ENCODE data around the gene KRT38.

KRT38 gene

DNA sequence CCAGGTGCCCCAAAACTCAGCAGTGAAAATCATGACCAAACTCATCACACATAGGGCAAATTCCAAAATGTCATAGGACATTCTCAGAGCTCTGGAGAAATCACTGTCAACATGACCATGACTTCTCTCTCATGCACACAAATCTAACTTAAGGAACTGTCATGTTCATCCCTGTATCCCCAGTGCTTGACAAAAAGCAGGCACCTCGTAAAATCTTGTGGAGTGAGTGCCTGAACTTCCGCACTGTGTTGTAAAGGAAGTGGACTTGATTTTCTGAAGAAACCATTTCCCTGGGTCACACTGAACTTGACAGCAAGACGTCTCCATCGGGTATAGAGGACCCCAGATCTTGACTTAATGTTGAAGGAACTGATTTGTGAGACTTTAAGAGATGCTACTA is 19.2 kb downstream of the KRT38 start:
- no peak for DNase-seq (ENCODE audit: low spot score)

DNA sequence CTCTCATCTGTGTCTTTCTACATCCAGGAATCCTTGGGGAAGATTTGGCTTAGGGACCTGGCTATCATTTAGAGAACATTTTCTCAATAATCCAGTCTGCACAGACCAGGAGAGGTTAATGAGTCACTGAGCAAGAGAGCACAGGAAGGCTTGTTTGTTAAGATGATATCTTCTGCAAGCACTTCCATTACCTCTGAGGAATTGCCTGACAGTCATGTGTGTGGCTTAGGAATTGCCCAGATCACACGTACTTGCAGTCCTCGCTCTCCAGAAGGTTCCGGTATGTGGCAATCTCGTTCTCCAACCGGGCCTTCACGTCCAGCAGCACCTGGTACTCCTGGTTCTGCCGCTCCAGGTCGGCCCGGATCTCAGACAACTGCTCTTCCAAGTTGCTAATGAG is 19.7 kb downstream of the KRT38 start:
- no peak for DNase-seq (ENCODE audit: low spot score)

DNA sequence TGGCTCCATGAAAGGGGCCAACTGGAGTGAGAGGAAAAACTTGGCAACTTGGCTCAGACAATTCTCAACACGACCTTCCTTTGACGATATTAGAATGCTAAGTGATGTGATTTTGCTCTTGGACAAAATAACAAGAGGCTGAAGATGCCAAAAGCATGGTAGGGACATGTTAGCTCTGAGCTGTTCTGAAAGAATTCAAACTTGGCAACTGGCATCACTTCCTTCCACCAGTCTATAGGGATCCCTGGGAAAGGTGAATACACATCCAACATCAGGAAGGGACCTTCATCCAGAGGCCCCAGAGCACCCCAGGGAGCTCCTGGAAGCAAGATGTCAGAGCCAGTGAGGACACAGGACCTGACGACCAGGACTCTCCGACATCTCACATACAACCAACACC is 20.6 kb downstream of the KRT38 start:
- no peak for DNase-seq (ENCODE audit: low spot score)

DNA sequence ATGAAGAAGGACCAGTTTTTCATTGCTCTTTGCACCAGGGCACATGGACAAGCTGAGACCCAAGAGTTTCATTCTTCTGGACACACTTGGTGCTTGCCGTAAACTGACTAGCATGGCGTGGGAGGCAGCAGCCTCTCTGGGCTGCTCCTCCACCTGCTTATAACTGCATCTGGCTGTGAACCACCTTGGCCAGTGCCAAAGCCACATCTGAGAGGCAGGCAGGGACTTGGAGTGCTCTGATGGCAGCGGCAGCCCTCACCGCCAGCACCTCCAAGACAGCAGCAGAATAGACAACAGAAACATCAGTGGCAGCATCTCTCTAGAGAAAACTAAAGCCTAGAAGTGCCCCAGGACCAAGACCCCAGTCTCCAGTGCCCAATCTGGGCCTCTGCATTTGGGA is 21.1 kb downstream of the KRT38 start:
- DNase-seq (ENCODE audit: low spot score): no peak

DNA sequence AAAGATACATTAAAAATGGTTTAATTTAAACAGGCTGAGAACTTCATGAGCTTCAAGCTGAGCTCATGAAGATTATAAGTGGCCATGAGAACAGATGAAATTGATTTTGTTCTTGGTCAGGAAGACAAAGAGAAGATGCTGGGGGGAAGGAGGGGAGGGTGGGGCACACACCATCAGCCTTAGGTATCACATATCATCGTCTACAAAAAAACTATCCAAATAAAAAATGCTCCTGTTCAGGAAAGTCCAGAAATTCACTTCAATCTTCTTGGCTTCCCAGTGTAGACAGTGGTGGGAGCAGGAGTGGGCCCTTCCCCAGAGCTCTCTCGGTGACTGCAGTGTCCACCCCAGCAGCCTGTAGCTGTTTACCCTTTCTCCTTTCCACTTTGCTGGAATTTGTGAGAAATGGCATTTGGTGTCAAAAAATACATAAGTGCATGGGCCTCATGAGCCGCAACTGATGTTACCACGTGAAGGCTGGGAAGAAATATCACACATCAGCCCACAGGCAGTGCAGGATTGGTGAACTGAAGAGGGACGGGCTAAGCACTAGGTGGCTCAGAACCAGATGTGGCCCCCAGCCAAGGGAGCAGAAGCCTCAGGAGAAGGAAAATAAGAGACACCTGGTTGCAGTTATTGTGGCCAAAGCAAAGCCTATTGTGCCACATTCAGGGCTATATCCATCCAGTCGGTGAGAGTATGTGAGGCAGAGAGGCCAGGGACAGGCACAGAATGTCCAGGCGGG is 22.5 kb downstream of the KRT38 start:
- DNase-seq (ENCODE audit: low spot score): no peak

DNA sequence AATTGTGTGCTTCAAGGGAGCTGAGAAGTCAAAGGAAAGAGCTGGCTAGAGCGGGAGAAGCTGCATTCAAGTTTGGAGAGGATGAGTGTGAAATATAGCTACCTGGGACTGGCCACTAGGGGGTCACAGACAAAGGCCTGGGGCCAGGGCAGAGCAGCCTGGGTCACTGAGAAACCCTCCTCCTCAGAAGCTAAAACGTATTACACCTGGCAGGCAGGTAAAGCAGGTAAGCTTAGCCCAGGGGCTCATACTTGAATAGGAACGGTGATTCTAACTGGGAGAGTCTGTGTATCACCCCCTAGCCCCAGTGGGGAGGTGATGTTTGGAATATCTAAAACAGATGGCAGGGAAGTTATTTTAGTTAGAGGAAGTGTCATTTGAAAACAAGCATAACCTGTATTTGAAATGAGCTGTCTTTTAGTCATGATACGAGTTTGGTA is 23.2 kb downstream of the KRT38 start:
- DNase-seq (ENCODE audit: low spot score): no peak

DNA sequence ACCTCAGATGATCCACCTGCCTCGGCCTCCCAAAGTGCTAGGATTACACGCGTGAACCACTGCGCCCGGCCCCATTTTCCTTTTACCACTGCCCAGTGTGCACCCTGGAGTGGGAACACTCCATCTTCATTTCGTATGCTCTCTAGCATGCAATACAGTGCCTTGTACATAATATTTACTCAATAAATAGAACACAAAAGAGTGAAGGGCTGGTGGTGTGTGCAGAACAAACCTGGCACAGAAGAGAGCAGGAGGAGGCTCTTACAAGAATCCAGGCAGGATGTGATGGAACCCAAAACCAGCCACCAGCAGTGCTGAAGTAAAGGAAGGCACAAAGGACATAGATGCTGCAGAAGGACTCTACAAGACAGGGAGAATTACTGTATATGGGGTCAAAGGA is 23.7 kb downstream of the KRT38 start:
- no peak for DNase-seq (ENCODE audit: low spot score)

DNA sequence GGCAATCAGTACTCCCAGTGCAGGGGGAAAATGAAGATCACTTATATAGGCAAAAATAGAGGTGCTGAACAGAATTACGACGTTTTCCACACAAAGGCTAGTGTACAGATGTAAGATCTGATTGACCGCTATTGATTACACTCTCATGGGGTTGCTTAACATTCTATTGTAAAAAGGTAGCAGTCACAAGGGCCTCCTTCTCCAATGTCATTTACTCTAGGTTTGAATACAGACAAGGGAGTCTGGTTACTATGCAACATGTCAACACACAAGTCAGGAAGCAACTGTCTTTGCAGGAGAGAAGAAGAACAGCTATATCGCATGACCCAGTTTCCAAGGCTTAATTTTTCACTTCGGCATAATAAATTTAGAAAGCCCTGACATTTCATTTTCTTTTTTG is 24.3 kb downstream of the KRT38 start:
- DNase-seq (ENCODE audit: low spot score): no peak

DNA sequence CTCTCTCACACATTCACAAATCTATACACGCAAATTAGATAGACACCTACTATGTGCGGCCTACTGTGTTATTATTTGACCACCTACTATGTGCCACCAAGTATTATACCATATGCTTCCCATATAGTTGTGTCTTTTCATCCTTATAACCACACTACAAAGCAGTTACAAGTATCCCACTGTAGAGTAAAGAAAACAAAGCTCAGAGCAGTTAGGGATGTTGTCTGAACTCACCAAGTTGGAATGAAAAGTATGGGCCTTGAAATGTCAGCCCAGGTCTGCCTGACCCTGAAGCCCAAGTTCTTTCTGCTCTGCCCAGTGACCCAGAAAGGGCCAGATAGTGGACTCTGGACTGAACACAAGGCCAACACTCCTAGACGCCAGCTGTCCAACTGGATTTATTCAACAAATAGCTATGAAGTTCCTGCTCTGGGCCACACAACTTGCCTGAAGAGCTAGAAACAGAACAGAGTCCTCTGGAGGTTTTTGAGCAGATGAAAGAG is 24.9 kb downstream of the KRT38 start:
- no peak for DNase-seq (ENCODE audit: low spot score)

DNA sequence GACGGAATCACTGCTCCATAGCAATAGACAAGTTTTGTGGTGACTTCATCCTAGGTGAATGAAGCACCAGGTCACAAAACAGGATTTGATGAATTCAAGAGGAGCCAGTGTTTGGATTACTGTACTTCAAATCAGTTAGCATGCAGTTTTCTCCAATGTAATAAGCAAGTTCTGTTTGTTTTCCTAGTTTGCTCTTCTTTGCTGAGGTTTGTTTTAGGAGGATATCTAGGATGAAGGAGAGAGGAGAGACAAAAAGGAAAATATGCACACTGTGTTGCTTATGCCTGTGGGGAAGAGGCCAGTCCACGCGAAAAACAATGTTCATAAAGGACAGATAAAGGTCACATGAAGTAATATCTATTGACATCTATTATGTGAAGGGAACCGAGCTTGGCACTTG is 25.4 kb downstream of the KRT38 start:
- no peak for DNase-seq (ENCODE audit: low spot score)

DNA sequence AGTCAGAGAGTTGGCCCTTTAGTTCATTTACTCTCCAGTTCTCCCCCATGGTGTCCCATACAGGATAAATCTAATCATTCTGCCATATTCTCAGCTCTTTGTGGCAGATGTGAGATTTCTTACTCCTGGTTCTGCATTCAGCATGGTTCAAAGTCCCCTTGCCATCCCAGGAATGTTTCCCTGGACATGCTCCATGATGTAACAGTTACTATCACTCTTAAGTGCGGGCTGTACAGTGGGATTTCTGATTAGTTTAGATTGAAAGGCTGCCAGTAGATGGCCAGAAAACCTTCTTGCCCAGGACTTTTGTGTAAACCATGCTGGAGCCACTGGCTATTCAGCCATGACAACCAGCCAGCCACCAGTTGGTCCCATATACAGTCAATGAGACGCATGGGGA is 26.8 kb downstream of the KRT38 start:
- DNase-seq (ENCODE audit: low spot score): no peak

DNA sequence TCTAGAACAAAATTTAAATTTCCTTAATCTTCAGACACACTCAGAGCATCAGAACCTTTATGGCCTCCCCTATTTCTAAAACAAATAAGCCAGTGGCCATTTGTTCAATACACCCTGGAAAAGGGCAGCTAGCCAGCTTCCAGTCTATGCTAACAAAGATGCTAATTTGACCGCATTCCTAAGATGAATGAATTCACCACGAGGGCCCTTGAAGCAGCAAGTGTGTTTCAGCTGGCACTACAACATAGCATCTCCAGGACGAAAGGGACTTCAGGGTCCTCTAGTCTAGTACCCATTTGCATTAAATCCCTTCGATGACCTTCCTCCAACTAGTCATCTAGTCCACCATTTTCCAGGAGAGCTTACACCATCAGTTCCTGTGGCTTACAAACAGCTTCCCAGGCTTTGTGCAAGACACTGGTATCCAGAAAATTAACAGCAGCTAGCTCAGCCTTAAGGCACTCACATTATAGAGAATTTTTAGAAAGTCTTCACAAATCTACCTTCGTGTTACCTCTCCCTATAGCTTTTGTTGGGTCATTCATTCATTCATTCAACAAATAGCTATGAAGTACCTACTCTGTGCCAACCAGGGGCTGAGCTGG is 27.3 kb downstream of the KRT38 start:
- DNase-seq (ENCODE audit: low spot score): no peak

DNA sequence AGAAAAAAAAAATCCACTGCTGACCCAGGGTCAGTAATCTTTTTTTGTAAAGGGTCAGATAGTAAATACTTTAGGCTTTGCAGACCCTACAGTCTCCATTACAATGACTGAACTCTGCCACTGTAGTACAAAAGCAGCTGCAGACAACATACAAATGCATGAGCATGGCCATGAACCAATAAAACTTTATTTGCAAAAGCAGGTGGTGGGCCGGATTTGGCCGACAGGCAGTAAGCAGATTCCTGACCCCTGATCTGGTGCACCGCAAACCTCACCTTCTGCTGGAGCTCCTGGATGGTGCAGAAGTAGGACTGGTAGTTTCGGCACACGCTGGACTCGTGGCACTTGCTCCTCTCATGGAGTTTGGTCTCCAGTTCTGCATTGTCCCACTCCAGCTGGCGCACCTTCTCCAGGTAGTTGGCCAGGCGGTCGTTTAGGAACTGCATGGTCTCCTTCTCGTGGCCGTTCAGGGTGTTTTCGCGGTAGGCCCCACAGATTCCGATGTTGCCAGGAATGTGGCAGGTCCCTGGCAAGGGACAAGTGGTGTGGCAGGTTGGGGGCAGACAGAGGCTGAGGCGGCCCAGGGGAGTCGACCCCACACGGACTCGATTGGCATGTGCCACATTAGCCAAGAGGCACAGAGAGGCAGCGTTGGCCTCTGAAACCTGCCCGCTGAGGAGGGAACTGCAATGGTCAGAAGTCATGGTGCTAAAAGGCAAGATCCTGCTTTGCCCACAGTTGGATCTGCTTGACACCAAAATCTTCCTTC is 29.5 kb downstream of the KRT38 start:
- DNase-seq (ENCODE audit: low spot score): no peak

DNA sequence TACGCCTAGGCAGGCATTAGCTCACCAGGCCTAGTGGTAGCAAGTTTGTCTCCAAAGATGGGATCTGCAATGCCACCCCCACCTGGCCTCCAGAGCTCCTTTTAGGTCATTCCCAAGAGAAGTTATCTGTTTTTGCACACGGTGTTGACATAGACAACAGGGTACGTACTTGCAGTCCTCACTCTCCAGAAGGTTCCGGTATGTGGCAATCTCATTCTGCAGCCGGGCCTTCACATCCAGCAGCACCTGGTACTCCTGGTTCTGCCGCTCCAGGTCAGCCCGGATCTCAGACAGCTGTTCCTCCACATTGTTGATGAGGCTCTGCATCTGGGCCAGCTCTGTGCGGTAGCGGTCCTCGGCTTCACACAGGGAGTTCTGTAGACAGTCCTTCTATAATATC is 33.6 kb downstream of the KRT38 start:
- no peak for DNase-seq (ENCODE audit: low spot score)

DNA sequence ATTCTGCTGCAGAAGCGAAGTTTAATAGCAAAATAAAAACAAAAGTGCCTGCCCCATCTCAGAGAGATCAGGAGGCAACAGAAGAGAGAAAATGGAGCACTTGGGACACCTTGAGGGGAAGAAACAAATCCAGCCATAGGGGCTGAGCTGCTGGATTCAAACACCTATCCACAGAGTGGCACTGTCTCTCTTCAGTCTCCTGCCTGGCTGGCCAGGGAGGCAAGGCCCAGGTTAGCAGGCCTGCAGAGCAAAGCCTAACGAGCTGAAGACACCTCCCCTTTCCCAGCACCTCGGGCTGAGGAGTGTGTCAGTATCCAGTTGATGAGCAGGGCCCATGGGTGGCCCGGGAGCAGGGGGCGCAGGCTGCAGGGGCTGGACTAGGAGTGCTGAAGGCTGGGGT is 34.6 kb downstream of the KRT38 start:
- no peak for DNase-seq (ENCODE audit: low spot score)

DNA sequence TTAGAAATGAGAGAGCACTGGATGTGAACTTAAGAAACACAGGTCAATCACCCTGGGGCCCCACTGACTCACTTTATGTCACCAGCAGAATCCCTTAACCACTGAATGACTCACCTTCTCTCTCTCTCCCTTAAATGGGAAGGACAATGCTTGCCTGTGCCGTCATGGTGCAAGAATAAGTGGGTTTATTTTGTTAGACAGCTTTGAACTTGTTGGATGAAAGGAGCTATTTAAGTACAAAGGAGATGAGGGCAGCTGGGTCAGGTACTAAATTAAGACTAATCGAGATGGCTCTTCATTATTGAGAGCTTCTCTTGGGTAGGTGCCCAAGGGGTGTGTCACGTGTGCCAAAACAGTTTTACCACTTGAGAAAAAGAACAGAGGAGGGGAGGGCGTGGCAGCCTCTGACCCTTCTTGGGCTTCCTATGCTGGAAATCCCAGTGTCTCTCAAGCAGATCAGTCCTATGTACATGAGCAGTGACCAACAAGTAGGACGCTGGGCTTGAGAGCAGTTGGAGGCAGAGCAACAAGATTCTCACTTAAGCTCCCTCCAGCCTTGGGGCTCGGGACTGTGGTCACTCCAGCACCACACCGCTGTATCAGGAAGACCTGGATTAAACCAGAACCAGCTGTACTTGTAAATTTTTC is 36.6 kb downstream of the KRT38 start:
- DNase-seq (ENCODE audit: low spot score): peak; percentile 44

DNA sequence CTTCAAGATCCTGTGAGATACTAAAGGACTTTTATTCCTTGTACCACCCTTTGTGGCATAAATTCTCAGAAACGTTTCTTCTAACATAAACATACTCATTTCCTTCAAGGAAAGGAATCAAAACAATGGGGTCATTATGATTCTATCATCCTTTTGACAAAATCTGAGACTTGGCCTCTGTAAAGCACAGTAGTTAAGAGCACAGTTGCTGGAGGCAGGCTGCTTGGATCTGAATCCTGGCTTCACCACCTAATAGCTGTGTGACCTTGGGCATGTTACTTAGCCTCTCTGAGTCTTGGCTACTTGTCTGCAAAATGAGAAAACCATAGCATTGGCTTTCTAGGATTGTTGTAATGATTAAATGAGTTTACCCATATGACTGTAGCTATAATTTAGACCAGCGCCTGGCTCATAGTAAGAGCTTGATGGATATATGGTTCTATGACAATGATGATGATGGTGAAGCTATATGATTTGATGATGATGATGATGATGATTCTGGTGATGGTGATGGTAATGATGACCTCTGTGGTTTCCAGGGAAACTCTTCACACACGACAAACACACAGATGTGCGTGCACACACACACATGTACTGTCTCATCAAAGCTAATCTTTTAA is 37.3 kb downstream of the KRT38 start:
- no peak for DNase-seq (ENCODE audit: low spot score)

DNA sequence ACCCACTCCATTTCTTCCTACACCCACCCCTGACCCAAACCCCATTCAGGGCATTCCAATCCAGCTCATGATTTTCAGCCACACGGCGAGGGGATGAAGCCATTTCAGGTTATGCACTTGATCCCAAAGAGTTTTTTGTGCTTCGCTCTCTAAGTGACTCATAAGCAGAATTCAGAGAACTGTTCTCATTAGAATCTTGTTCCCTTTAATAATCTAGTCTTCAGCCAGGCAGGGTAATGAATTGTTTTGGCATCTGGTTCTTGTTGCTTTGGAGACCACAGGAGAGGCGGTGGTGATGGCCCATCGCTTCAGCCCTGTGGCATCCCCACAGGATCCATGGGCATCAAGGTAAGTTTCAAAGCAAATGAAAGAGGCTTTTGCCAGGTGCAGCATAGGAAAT is 38.6 kb downstream of the KRT38 start:
- no peak for DNase-seq (ENCODE audit: low spot score)

DNA sequence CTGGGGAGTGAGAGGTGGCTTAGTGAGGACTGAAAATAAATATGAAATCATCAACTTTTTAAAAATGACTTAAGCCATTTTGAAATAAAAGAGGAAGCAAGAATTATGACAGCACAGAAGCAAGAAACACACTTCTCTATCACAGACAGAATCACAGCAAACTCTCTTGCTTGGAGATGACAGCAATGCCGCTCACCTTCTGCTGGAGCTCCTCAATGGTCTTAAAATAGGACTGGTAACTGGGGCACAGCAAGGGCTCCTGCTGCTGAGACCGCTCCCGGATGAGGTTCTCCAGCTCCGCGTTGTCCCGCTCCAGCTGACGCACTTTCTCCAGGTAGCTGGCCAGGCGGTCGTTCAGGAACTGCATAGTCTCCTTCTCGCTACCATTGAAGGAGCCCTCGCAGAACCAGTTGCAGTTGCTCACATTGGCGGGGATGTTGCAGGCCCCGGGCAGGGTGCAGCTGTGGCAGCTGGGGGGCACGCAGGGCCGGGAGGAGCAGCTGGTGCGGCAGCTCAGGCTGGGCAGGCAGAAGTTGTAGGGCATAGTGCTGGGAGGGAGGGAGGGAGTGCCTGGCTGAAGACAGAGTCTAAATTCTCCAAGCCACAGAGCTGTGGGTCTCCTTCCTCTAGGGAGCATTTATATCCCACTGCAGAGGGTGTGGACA is 43.7 kb downstream of the KRT38 start, which contains the start of gene KRT31:
Gene KRT31 (minus strand): TSS at position 613 of the 665 bp plus-strand sequence. CDS start 69 bp downstream, at position 544.
- no peak for DNase-seq (ENCODE audit: low spot score)

DNA sequence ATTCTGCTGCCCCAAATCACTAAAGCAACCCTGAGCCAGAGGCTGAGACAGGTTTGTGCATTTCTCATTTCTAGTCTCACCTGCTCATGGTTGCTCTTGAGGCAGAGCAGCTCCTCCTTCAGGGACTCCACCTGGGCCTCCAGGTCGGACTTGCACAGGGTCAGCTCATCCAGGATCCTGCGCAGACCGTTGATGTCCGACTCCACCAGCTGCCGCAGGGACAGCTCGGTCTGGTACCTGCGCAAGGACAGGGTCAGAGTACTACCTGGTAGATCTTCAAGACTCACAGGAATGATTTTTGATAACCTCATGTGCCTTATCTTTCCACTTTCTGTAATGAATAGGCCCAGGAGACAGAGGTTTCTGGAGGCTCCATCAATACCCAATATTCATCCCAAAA is 44.4 kb downstream of the KRT38 start:
- DNase-seq (ENCODE audit: low spot score): no peak

DNA sequence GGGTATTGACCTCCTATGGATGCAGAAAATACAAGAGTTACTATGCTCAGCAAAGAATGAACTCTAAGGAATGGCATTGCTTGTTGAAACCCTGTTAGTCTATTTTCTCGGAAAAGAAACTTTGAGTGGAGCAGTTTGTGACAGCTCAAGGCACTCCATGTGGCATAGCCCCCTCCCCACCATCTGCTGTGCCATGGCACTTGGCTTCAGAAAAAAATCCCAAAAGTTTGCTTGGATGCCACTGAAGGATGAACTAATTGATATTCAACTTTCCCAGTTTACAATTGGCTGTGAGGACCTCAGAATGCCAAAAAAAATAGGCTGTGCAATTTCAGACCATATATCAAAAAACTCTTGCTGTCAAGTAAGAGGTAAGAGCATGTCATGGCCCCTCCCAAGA is 45.2 kb downstream of the KRT38 start:
- no peak for DNase-seq (ENCODE audit: low spot score)
